DOHH2 (cell line): ENCODE data around the gene FAM217A.

Experiments used
- EZH2phosphoT487 ChIP-seq: fragments of 200-600 bp; sonication (generic); IDR thresholded peaks from 2 replicates; pipeline ENCODE4 v1.6.1; 2017; ENCODE audit warnings: borderline replicate concordance, mild to moderate bottlenecking, antibody characterized with exemption, low read length, moderate library complexity, mixed read lengths
- TF ChIP-seq, protein P1 (sequence below): fragments of 200-600 bp; sonication (generic); IDR thresholded peaks from one replicate; pipeline ENCODE4 v1.5.1; 2014; ENCODE audit warnings: antibody characterized with exemption, mild to moderate bottlenecking, low read depth, low read length; ENCODE audit not compliant: poor library complexity, severe bottlenecking

DNA sequence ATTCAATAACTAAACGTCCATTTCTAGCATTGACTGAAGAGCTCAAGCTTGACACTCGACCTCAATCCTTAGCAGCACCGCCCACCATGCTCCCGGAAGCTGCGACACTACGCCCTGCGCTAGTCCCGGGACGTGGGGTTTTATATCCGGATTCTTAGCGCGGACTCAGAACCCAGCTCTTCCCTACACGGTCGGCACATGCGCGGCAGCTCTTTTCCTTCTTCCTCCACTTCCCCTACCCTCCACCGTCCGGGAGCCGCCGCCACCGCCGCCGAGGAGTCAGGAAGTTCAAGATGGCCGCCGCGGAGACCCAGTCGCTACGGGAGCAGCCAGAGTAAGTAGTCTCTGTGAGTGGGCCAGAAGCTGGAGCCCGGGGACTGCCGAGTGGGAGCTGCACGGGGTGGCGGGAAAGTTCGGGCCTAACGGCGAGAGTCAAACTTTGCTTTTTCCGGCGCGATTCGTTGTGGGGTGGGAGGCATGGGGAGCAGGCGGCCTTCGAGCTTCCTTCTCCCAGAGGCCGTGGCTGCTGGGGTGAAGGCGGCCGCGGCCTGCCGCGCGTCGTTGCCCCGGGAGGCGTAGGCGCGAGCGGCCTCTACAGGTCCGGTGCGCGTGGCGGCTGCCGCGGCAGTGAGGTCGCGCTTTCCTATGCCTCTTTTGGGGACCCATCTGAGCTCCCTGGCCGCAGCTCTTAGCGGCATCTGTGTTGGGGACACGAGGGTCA, 57.6 kb downstream of the FAM217A start:
- TF ChIP-seq, protein P1, sequence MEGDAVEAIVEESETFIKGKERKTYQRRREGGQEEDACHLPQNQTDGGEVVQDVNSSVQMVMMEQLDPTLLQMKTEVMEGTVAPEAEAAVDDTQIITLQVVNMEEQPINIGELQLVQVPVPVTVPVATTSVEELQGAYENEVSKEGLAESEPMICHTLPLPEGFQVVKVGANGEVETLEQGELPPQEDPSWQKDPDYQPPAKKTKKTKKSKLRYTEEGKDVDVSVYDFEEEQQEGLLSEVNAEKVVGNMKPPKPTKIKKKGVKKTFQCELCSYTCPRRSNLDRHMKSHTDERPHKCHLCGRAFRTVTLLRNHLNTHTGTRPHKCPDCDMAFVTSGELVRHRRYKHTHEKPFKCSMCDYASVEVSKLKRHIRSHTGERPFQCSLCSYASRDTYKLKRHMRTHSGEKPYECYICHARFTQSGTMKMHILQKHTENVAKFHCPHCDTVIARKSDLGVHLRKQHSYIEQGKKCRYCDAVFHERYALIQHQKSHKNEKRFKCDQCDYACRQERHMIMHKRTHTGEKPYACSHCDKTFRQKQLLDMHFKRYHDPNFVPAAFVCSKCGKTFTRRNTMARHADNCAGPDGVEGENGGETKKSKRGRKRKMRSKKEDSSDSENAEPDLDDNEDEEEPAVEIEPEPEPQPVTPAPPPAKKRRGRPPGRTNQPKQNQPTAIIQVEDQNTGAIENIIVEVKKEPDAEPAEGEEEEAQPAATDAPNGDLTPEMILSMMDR: peak; percentile 52
- no peak for TF ChIP-seq EZH2phosphoT487
